Activated T-helper 9 cell treated with anti-CD3 and anti-CD28 coated beads, Interleukin-2, amount 50 U/mL, for 16 hours (primary cell): ENCODE data around the gene CLIC4.
A peak's percentile ranks its signal among the peaks of the same experiment; 100 is the strongest.
"Not testable (repeated sequence)": the region's sequence is repeated elsewhere in the genome, so short reads cannot be mapped to it uniquely, and the experiment has no call there.

Experiments used
- DNase-seq: peaks from one replicate; pipeline ENCODE4 v3.0.0-alpha.2; 2020; ENCODE audit warnings: low read depth

CLIC4 gene

DNA sequence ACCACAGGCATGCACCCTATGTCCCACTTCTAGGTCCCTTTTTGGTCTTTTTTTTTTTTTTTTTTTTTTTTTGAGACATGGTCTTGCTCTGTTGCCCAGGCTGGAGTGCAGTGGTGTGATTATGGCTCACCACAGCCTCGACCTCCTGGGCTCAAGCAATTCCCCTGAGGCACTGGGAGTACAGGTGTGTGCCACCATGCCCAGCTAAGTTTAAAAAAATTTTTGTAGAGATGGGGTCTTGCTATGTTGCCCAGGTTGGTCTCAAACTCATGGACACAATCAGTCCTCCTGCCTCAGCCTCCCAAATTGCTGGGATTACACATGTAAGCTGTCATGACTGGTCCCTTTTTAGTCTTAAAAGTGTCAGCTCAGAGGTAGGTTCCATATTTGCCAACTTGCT lies 75.0 kb downstream of the CLIC4 start:
- DNase-seq, result not testable (repeated sequence)

DNA sequence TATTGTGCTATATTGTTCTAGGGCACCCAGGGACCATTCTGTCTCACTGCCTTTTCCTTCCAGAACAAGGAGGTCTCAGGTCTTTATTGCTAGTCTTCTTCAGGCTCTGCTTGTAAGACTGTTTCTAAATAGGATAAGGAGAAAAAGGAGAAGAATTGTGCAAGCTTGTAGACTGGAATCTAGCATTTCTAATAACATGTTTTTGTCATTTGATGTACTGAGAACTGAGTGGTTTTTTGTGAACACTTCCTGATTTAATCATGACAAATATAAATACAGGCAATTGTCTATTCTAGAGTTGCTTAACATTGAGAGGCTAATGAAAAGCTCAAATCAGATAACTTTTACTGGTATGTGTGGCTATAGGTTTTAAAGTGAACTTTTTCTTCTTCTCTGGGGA lies 77.6 kb downstream of the CLIC4 start:
- no peak for DNase-seq

DNA sequence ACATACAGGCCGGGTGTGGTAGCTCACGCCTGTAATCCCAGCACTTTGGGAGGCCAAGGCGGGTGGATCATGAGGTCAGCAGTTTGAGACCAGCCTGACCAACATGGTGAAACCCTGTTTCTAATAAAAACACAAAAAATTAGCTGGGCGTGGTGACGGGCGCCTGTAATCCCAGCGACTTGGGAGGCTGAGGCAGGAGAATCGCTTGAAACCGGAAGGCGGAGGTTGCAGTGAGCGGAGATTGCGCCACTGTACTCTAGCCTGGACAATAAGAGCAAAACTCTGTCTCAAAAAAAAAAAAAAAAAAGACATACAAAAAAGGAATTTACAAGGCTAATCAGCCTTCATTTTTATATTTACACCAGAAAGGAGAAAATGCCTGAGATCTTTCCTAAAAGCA lies 78.2 kb downstream of the CLIC4 start:
- DNase-seq, result not testable (repeated sequence)

DNA sequence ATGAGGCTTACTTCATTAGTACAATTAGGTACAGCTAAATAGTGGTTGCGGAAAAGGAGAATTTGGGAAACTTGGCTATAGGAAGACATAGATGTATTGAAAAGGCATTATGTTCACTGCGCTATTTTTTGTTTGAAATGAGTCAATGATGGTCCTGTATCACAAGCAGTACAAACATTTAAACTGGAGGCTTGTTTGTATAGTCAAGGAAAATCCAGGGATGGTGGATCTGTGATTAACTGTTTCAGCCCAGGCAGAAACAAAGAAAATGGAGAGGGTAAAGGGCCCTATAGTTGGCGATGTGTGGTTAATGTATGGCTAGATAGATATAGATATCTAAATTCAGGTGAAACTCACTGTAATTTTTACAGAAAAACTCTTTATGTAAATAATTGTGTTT lies 79.9 kb downstream of the CLIC4 start:
- no peak for DNase-seq

DNA sequence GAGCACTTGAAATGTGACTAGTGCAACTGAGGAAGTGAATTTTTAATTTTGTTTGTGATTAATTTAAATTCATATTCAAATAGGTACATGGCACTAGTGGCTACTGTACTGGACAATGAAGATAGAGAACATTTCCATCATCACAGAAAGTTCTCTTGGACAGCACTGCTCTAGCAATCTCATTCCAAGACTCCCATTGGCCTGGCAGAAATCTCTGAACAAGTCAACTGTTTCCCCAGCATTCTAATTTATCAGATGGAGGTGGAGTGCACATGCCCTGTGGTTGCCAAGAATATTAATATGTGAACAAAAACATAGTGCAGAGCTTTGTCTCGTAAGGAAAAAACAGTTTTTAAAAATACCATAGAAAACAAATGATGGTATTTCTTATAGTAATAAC lies 81.3 kb downstream of the CLIC4 start:
- no peak for DNase-seq

DNA sequence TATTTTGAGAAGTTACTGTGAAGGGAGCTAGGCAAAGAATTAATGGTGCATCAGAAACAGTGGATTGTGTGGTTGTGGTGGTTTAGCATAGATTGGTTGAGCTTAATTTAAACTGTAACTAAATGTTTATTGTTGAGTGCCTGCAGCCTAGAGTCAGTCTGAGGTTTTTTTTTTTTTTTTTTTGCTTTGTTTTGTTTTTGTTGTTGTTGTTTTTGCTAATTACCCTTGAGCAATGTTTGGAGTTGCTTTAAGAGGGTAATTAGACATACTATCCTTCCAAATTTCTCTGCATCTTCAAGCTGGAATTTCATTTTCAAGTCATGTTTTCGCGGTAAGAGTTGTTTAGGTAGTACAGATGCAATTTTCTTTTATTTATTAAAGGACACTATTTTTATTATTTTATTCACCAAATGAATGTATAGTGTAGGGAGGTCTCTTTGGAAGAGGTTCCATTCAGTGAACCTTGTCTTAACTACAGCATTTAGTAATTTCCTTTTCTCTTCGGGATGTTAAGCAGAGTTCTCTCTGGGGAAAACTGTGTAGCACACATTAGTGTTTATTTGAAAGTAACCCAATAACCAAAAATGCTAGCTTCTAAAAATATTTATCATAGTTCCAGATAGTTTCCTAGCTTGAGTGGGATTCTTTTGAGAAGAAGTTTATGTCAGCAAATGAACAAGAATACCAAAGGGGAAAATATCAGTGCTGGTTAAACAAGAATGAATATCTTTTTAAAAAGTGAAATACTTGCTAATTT lies 82.3 kb downstream of the CLIC4 start:
- DNase-seq, result no peak

DNA sequence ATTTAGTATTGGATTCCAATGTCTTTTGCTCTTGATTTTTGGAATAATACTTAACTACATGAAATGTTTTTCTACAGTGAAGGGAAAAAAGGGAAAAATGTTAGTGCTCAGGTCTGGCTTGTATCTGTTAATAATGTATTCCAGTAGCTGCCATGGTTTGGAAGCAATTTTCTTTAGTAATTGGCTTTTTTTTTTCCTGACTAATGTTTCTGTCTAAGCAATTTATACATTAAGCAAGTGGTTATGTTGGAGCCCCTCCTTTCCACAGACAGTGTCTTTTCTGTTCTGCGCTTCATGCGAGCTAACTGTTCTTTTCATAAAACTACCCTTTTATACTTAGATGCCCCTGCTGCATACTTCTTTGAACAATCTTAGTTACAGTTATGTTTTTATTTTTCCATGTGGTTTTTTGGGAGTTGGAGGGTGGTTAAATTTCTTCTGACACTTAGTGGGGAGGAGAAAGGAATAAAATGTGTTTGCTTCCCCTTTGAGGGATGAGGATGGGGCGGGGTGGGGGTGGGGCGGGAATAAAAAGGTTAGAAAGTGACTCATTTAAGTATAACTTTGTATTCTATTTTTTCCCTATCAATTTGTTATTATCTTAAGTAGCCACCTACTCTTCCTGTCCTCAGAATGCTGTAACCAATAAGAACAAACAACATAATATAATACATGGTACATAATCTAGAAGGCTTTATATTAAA lies 83.1 kb downstream of the CLIC4 start:
- DNase-seq, result no peak

DNA sequence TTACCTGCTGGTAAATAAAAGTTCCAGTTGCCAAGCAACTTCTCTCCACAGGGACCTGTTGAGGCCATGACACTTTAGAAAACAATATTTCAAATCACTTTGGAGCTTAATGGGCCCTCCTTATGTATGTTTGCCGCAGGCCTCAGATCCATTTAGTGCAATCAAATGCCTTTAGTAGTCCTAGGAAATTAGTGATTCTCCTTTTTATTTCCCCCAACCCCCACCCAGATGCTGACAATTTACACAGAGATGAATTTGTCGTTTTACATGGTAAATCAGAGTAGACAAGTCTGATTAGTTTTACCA lies 83.6 kb downstream of the CLIC4 start:
- no peak for DNase-seq

DNA sequence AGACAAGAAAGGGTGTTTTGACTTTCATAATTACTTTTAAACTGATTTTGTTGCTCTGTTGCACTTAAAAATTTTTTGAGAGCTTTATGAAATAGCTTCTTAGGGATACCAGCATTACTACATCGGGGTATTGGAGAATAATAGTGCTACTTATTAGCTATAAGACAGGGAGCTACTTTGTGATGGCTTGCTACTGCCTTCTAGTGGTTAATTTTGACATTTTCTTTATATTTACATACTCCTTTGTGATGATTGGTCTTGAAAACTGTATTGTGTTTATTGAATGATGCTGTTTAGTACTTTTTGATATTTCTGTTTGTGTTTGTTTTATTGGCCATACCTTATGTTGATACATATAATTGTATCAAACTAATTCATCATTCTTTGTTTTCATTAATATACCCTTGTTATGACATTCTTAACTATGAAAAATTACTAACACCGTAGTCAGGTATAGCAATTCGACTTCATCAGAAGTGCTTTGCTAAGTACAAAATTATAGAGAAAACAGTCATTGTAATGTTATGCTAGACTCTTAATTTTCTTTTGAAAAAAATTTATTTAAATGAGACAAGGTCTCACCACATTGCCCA lies 85.5 kb downstream of the CLIC4 start:
- DNase-seq, result no peak

DNA sequence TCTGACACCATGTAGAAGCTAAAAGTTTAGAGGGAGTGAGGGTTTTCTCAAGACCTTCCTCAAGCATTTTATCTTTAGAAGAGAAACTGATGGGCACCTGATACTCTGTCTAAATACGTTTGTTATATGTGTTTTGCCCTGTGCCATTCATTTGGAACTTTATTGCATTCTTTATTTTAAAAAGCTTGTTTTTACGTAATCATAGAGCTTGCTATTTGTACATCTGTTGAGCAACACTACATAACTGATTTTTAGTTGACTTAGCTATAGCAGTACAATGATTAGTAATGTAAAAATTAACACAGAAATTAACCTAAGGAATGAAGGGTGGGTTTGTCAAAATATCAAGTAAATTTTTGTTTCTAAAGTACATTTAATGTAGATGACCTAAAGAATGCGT lies 96.3 kb downstream of the CLIC4 start:
- DNase-seq, result no peak

DNA sequence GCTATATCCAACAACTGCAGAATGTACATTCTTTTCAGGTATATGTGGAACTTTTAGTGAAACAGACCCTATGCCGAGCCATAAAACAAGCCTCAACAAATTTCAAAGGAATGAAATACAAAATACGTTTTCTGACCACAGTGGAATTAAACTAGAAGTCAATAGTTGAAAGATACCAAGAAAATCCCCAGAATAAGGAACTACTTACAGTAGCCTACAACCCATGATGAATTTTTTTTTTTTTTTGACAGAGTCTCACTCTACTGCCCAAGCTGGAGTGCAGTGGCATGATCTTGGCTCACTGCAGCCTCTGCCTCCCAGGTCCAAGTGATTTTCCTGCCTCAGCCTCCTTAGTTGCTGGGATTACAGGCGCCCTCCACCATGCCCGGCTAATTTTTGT lies 101.4 kb downstream of the CLIC4 start:
- no peak for DNase-seq

DNA sequence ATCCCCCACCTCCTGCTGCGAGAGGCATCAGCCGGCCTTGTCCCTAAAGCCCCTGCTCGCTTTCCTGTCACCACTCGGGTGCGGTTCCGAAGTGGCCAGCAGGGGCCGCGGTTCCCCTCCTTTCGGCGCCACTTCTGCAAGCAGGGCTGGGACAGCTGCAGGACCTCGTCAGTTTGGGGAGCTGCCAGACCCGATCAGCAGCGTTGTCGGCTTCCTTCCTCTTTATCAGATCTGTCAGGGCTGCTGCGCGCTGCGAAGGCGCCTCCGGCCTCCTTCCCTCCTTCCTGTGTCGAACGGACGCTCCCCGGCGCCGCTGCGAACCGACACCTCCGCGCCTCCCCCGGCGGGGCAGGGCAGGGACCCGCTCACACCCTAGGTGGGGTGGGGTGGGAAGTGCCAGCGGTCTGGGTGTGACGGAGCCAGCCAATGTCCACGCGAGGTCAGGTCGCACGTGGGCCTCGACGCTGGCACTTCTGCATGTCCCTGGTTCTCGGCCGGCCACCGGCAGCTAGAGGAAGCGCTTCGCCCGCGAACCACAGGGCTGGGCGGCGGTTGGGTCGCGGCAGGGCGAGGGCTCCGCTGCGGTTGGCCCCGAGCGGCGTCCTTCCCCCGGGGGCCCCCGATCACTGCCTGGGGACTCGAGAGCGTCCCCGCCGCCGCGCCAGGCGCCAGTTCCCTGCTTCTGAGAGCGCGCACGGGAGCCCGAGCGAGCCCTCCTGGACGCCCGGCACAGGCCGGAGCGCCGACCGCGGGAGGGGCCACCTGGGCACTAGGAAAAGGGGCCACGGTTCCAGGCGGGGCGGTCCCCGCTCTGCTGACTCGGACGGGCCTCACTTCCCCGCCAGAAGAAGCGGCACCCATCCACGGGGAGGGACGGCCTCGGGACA lies 103.0 kb downstream of the CLIC4 start:
- peak; percentile 82 for DNase-seq

DNA sequence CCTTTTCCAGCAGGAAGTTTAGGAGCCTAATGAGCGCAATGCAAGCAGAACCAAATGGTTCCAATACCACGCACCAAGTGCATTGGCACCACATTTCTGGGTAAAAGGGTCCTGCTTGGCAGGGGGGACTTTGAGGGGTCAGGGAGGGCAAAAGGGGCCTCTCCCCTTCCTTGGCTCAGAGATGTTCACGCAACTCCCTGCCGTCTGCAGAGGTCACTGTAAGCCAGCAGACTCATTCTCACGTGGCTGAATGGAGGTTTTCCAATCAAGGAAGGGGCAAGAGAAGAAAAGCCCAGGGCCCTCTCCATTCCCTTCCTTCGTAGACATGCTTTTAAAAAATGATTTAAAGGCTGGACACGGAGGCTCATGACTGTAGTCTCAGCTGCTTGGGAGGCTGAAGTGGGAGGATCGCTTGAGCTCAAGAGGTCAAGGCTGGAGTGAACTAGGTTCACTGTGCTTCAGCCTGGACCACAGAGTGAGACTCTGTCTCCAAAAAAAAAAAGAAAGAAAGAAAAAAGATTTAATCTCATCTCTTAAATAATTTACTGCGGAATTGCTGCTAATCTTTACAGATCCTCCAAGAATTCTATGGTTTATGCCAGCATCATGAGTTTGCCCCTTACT lies 104.5 kb downstream of the CLIC4 start:
- no peak for DNase-seq

DNA sequence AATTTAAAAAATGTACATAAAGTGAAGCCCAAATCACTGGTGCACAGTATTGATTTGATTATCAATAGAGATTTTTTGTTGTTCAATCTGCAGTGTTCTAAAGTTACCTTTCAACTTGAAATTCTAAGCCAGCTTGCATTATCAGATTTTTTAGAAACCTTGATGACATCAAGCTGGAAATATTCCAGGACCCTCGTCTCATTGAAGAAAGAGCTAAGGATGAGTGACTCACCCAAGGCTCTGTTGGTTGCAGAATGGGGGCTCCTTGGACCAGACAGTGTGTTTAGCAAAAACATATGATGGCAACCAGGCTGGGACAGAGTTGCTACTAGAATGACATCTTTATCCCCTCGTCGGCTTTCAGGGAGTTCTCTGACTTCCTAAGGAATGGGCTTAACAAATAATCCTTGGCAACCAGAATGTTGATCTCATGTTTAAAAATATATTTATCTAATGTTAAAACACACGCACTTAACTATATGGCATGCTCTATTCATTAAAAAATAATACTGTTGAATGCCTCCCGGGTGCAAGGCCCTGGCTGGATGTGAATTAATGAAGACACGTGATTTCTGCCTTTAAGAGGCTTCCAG lies 105.2 kb downstream of the CLIC4 start:
- DNase-seq, result no peak

DNA sequence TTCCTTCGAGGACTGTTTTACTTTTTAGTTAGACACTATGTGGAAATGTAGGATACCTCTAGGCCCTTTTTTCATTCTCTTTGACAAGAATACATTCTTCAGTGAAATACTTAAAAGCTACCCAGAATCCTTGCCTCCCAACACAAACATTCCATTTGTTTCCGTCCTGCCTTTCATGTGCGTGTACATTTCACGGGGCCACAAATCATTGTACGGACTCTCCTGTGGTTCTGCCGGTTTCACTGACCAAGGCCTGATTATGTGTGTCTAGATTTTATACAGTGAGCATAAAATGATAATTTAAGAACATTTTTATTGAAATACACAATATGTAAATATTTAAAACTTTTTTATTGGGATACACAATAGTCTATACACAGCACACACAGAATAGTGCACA lies 108.4 kb downstream of the CLIC4 start:
- DNase-seq, result no peak

DNA sequence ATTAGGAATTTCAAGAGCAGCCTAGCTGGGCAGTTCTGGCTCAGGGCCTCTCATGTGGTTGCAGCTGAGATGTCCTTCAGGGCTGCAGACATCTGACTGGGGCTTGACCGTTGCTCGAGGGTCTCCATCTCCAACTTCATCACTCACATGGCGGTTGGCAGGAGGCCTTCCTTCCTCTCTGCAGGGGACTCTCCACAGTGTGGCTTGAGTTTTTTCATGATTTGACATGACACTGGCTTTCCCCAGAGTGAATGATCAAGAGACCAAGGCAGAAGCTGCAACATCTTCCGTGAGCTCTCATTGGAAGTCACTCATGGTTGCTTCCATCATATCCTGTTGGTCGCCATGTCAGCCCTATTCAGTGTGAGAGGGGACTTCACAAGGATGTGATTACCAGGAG lies 110.2 kb downstream of the CLIC4 start:
- no peak for DNase-seq

DNA sequence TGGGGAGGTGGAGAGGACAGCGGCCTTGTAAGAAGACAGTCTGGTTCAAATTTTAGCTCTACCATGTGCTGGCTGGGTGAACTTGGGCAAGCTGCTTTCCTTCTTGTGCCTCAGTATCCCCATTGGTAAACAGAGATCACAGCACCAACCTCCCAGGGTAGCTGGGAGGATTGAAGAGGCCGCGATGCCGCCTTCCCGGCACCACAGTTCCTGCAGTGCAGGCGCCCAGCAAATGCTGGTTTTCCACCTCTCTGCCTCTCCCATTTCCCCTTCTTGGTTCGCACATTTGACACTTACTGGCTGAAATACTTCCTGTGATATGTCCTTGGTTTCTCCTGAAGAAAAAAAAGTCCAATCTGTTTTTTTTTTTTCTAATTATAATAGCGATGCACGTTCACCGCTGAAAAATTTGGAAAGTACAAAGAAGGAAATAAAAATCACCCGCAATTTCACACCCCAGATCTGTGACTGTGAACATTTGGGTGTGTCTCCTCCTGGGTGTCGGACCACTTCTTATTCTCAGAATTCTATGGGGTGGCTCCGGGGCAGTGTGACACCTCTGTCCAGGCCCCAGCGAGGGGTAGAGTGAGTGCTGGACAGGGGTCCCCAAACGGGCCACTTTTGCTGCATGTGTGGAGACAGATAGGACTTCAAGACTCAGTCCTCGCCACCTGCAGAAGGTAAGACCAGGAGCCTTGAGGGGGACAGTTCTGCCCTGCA lies 111.7 kb downstream of the CLIC4 start:
- no peak for DNase-seq

DNA sequence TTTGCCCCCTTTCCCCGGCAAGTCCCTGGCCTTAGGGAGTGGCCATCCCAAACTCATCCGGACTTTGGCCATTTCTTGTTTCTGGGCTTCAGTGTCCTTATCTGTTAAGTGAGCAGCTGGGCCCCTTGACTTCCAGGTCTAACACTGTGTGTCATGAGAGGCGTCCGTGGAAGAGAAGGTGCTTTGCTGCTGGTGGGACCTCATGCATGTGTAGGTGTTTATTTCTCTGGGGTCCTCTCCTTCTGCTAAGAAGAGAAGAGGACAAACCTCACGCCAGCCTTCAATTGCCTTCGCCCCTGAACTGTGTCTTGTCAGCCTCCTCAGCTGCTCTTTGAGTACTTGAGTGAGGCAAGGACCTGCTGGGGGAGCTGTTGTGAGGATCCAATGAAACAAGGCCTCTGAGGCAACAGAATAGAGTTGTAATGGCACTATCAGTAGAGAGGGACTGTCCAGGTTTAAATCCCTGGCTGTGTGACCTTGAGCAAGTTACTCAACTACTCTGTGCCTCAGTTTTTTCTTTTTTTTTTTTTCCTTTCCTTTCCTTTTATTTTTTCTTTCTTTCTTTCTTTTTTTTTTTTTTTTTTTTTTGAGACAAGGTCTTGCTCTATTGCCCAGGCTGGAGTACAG lies 112.4 kb downstream of the CLIC4 start:
- no peak for DNase-seq

DNA sequence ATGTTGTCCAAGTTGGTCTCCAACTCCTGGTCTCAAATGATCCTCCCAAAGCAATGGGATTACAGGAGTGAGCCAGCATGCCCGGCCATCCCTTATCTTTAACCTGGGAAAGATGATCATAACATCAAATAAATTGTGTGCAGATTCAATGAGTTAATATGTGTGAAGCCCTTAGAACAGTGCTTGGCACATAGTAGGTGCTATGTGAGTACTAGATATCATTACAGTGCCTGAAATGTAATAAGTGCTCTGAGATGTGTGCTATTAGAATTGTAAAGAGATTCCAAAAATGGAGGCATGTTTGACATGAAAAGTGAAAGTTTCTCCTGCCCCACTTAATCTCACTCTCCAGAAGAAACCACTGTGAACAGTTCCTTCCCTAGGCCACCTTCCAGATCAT lies 113.0 kb downstream of the CLIC4 start:
- no peak for DNase-seq
